Upper lobe of left lung (tissue), 4 donors: ENCODE measurements around the gene TRAPPC1.

ENCODE experiments used
- POLR2AphosphoS5 ChIP-seq, 2 donors: sonication (generic); formaldehyde crosslinking; IDR thresholded peaks; one replicate each; pipeline ENCODE4 v1.5.1; 2017; ENCODE audit warnings: antibody characterized with exemption in 2 of 2
- TF ChIP-seq, protein P1 (sequence below), 6 experiments: fragments of 450-650 bp in 4 of 6; fragments of 200-600 bp in 2 of 6; sonication (generic) in 2 of 6; IDR thresholded peaks; one replicate each; pipeline ENCODE4 v1.5.1; 2016 to 2019; ENCODE audit warnings: antibody characterized with exemption in 6 of 6

- TF ChIP-seq, protein P1, sequence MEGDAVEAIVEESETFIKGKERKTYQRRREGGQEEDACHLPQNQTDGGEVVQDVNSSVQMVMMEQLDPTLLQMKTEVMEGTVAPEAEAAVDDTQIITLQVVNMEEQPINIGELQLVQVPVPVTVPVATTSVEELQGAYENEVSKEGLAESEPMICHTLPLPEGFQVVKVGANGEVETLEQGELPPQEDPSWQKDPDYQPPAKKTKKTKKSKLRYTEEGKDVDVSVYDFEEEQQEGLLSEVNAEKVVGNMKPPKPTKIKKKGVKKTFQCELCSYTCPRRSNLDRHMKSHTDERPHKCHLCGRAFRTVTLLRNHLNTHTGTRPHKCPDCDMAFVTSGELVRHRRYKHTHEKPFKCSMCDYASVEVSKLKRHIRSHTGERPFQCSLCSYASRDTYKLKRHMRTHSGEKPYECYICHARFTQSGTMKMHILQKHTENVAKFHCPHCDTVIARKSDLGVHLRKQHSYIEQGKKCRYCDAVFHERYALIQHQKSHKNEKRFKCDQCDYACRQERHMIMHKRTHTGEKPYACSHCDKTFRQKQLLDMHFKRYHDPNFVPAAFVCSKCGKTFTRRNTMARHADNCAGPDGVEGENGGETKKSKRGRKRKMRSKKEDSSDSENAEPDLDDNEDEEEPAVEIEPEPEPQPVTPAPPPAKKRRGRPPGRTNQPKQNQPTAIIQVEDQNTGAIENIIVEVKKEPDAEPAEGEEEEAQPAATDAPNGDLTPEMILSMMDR (IDR thresholded peaks at IDR 0.05) = peak in 5 of 6 experiments; percentile 47 to 78 (median 62)
- no peak for TF ChIP-seq POLR2AphosphoS5 (IDR thresholded peaks at IDR 0.05)
These were observed 34.0 kb downstream of the TRAPPC1 start for GRCh38 chr17:7897773-7898172.
